IPS-15b (cell line): ENCODE measurements around the gene RPS21.

Experiments used
- H3K27me3 ChIP-seq: one replicate; pipeline ENCODE4 v1.6.1; 2013; ENCODE audit warnings: low read length; ENCODE audit not compliant: control insufficient read depth, insufficient read depth
- H3K36me3 ChIP-seq: one replicate; pipeline ENCODE4 v1.6.1; 2013; ENCODE audit warnings: low read length; ENCODE audit not compliant: control insufficient read depth, insufficient read depth
- H3K4me1 ChIP-seq: one replicate; pipeline ENCODE4 v1.6.1; 2013; ENCODE audit warnings: mild to moderate bottlenecking, low read length; ENCODE audit not compliant: control insufficient read depth, insufficient read depth
- H3K4me3 ChIP-seq: one replicate; pipeline ENCODE4 v1.5.1; 2013; ENCODE audit warnings: low read depth, low read length
- H3K9ac ChIP-seq: one replicate; pipeline ENCODE4 v1.6.1; 2013; ENCODE audit warnings: low read depth, mild to moderate bottlenecking, low read length
- H3K9me3 ChIP-seq: one replicate; pipeline ENCODE4 v1.6.1; 2013; ENCODE audit warnings: mild to moderate bottlenecking, low read length; ENCODE audit not compliant: control insufficient read depth, insufficient read depth

Gene RPS21

DNA sequence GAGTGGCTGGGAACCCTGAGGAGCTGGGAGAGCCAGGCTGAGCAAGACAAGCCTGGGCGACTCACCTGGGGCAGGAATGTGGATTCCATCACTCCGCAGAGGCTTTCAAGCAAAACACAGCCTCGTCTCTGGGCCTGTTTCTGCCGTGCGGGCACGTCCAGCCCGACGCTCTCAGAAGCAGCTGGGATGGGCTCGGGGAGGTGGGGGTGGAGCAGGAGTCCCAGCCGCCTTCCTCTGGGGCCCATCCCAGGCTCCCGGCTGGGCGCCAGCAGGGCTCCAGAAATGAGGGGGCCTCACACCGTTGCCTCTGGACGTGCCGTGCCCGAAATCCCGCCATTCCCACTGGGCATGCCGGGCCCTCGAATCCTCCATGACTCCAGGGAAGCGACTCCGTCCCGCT lies 8.7 kb upstream of the RPS21 start:
- no peaks in the 10 kb centered on the region for H3K9me3 ChIP-seq
- no peak overlapping the region for H3K4me3 ChIP-seq
- H3K27me3 ChIP-seq = no peaks in the 10 kb centered on the region
- H3K36me3 ChIP-seq = peaks cover 10% of the 10 kb centered on the region
- H3K4me1 ChIP-seq = peaks cover 2% of the 10 kb centered on the region
- H3K9ac ChIP-seq = no peak overlapping the region

DNA sequence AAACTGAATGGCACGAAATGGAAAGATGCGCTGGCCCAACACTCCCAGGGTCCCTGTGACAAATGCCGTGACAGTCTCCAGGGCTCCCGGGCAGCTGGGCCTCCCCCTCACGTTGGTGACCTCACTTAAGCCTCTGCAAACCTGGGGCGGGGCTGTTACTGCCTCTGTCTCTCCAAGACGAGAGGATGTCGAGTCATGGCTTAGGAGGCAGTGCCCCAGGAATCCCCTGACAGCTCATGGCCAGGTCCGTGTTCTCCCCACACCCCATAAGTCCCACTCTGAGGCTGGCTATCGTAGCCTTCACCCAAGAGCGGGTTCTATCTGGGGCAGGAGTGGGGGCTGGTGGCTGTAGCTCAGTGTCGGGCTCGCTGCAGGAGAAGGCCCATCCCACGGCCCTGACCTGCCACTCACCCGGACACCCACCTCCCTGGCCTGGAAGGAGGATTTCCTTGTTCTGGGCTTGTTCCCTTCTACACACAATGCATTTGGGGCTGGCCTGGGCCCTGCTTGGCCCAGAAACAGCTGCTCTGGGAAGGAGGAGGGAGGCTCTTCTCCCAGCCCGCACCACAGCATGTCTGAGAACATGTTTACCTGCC lies 5.6 kb upstream of the RPS21 start:
- H3K27me3 ChIP-seq = no peaks in the 10 kb centered on the region
- no peaks in the 10 kb centered on the region for H3K9me3 ChIP-seq
- peaks cover 2% of the 10 kb centered on the region for H3K4me1 ChIP-seq
- no peak overlapping the region for H3K4me3 ChIP-seq
- H3K9ac ChIP-seq = no peak overlapping the region
- H3K36me3 ChIP-seq = peaks cover 10% of the 10 kb centered on the region

DNA sequence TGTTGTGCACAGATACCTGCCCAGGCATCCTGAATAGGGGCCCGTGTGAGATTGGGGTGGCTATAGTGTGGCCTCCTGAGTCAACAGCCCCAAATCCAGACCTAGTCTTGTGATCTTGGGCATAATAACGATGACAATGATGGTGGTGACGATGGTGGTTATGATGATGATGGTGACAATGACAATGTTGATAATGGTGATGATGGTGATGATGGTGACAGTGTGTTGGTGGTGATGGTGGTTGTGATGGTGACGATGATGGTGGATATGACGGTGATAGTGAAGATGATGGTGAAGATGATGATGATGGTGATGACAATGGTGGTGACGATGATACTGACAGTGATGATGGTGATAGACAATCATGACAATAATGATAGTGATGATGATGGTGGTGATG lies 5.1 kb upstream of the RPS21 start:
- Histone ChIP-seq H3K4me3 (no peak overlapping the region), H3K27me3 (no peaks in the 10 kb centered on the region), H3K4me1 (peaks cover 2% of the 10 kb centered on the region), H3K9me3 (no peaks in the 10 kb centered on the region), H3K9ac (no peak overlapping the region), H3K36me3 (peaks cover 13% of the 10 kb centered on the region)

DNA sequence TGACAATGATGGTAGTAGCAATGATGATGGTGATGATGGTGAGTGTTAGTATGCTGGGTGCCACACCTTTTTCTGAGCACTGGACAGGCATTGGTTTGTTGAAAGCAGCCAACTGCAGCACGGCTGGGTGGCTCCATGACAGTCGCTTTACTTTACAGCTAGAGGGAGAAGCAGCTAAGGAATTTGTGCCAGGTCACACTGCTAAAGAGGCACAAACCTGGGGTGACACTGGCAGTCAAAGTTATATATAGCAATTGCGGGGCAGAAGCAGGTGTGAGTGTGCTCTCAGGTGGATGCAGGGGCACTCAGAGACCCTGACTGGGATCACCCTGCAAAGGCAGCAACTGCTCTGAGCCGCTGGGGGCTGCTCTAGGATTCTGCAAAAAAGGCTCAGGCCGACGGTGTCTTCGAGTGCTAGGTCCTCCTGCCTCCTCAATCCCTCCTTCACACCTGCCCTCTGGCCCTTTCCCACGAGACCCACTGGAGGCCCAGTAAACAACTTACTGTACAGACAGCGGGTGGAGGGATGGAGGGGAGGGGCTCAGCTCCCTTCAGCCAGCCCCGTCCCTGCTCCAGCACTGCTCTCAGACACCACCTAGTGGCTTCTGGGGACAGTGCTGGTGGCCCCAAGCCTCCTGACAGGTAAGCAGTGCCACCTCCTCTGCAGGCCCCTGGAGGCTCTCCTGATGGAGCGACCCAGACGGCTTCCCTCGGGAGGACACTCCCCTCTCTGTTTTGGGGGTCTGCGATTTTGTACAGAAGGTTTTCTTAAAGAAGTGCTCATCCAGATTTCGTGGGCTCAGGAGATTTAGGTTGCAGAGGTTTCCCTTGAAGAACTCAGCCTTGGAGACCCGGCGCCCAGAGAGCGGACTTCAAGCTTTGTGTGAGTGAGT lies 4.4 kb upstream of the RPS21 start:
- no peaks in the 10 kb centered on the region for H3K27me3 ChIP-seq

DNA sequence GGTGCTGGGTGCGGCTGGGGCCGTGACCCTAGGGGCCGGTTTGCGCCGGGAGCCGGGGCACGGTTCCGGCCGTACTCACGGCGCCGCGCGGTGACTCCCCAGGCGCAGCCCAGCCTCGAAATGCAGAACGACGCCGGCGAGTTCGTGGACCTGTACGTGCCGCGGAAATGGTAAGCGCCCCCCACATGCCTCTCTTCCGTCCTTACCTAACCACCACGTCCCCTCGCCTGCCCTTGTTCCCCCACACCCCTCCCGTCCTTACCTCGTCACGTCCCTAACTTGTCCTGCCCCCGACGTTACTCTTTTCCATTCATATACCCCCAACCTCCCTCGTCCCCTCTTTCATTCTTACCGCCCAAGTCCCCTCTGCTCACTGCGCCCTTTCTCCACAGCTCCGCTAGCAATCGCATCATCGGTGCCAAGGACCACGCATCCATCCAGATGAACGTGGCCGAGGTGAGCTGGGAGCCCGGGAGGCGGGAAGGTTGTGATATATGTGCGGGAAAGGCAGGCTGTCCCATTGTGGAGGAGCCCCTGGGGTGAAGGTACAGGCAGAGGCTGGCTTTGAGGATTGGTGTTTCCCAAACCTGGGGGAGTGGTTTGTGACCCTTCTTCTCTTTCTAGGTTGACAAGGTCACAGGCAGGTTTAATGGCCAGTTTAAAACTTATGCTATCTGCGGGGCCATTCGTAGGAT lies 463 bp downstream of the RPS21 start:
- Histone ChIP-seq H3K4me1 (no peaks in the 10 kb centered on the region), H3K27me3 (no peaks in the 10 kb centered on the region), H3K36me3 (peaks cover 31% of the 10 kb centered on the region), H3K9me3 (no peaks in the 10 kb centered on the region), H3K9ac (peak overlapping the region; percentile 93), H3K4me3 (peak overlapping the region; percentile 95)

More for the DNA sequence above, 4.4 kb upstream of the RPS21 start:
- peaks cover 2% of the 10 kb centered on the region for H3K4me1 ChIP-seq
- no peaks in the 10 kb centered on the region for H3K9me3 ChIP-seq
- peaks cover 13% of the 10 kb centered on the region for H3K36me3 ChIP-seq
- no peak overlapping the region for H3K4me3 ChIP-seq
- no peak overlapping the region for H3K9ac ChIP-seq

DNA sequence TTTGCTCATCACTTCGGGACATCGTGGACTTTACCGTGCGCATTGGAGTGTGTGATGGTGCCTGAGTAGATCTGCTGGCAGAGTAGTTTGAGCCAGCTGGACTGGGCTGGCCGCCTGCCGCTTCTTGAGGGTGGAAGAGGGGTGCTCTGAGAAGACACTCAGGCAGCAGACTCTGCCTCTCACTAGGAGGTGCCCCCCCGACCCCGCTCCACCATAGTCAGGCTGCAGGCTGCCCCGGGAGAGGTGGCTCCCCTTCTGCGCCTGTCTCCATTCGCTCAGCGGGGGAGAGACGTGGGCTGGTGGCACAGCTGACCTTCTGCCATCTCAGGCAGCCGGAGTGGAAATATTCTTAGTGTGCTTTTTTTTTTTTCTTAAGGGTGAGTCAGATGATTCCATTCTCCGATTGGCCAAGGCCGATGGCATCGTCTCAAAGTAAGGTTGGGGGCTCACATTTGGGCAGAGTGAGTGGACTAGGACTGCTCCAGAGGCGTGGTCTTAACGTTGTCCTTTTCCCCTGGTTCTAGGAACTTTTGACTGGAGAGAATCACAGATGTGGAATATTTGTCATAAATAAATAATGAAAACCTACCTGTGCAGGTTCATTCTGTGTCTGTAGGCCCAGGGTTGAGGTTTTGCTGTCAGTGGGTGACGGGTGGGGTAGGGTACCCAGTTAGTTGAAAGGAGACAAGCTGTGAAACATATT lies 1.2 kb downstream of the RPS21 start:
- peak overlapping the region; percentile 93 for H3K9ac ChIP-seq
- H3K9me3 ChIP-seq = no peaks in the 10 kb centered on the region
- peak overlapping the region; percentile 95 for H3K4me3 ChIP-seq
- H3K27me3 ChIP-seq = no peaks in the 10 kb centered on the region
- H3K4me1 ChIP-seq = no peaks in the 10 kb centered on the region
- peaks cover 36% of the 10 kb centered on the region for H3K36me3 ChIP-seq

DNA sequence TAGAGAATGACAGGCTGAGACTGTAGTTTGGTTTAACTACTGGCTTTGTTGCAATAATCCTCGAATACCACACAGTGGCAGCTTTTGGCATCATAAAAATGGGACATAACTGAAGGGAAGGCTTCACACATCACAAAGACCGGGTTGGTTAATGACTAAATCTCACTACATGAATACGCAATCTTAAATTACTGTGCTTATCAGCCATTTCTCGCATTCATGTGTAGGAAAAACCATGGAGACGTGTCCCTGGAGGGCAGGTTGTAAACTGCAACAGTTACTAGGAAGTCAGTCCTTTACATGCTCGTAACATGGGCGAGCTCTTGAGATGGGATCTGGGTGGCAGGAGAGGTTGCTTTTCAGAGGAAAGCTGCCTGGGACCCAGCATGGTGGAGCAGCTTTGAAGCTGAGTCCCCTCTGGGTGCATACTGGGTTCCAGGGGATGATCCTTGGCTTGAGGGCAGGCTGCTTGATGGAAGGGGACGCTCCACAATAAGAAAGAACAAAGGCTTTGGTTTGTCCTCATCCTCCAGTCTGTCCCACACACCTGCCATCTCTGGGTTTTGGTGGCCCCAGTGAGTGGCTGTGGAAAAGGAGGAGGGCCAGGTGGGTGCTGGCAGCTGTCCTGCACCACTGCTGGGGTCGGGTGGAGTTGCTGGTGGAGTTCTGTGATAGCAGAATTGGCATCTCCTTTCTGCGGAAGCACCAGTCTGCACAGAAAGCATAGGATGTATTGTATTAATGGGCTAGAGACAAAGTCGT lies 2.1 kb downstream of the RPS21 start:
- Histone ChIP-seq H3K27me3 (no peaks in the 10 kb centered on the region), H3K4me3 (no peak overlapping the region), H3K4me1 (no peaks in the 10 kb centered on the region), H3K9ac (no peak overlapping the region), H3K9me3 (no peaks in the 10 kb centered on the region), H3K36me3 (peaks cover 38% of the 10 kb centered on the region)

DNA sequence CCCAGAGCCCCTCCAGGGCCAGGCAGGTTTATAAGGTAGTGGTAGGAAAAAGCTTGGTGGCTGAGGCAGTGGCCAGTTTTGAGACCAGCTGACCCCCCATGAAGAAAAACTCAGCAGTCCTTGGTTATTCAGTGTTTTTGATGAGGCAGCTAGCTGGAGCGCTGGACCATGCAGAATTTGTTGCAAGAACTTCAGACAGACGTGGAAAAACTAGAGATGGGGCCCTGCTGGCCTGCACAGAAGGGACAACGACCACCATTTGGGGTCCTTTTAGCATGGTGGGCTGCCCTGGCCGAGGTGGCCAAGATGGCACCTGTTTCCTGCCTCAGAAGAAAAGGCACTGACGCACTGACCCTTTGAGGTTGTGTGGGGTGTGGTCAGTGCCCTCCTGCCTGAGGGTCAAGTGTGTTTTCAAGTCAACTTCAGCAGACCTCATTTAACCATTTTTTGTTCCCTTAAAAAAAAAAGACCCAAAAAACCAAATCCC lies 2.7 kb downstream of the RPS21 start:
- no peaks in the 10 kb centered on the region for H3K27me3 ChIP-seq
- H3K4me3 ChIP-seq = no peak overlapping the region
- H3K4me1 ChIP-seq = no peaks in the 10 kb centered on the region
- no peak overlapping the region for H3K9ac ChIP-seq
- H3K36me3 ChIP-seq = peaks cover 38% of the 10 kb centered on the region
- no peaks in the 10 kb centered on the region for H3K9me3 ChIP-seq

DNA sequence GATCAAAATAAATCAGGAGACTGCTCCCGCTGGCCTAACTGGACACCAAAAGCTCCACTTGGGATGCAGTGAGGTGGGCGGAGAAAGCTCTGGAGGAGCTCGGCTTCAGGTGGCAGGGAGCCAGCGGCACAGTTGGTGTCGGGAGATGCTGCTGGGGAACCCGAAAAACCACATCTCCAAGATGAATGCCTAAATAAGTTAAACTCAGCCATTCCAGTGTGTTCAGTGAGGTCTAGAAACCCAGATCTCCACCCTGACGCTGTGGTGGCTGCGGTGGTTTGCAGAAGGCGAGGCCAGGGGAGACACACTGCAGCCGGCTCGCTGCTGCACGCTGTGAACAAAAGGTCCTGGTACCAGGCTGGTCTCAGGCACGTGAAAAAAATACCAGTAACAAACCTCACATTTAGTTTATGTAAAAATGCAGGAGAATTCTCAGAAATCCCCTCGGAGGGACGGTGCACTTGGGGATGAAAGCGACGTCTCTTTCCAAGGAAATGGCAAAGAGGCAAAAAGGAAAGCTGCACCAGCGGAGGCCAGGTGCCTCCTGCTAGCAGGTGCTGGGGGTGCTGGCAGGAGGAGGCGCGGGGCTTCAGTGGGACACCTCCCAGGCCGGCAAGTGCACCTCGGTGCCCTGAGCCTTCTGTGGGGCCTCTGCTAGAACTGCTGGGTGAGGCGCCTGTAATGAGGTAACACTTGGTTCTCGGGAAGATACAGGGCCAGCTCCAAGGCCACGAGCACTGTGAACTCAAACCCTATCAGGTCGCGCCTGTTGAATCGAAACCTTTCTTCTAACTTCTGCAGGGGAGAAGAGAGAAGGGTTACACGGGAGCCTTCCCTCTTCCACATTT lies 3.6 kb downstream of the RPS21 start:
- Histone ChIP-seq H3K9ac (no peak overlapping the region), H3K9me3 (no peaks in the 10 kb centered on the region), H3K36me3 (peaks cover 38% of the 10 kb centered on the region), H3K4me1 (no peaks in the 10 kb centered on the region), H3K27me3 (no peaks in the 10 kb centered on the region), H3K4me3 (no peak overlapping the region)
